IMR-90 (cell line): ENCODE measurements around the gene MBD3L2B. TPM values are rescaled to one million over a fixed set of nuclear protein-coding genes. Genes with fewer than 3 reads are reported as not detected.
"Not testable (repeated sequence)": the region's sequence is repeated elsewhere in the genome, so short reads cannot be mapped to it uniquely, and the experiment has no call there.

Experiments
- ATAC-seq: fragments of 200-7000 bp; cut with Tn5 transposase; 2 replicates; pipeline ENCODE4 v1.9.1; 2020; ENCODE audit warnings: low read depth, mild to moderate bottlenecking, moderate library complexity
- BruUV-seq: library from RNA; stranded (reverse); fragments of 400-500 nt; replicated peaks from 2 replicates; lab custom pipeline; 2021; lab: Mats Ljungman, UMichigan
- CTCF ChIA-PET: fragments of 300-600 bp; formaldehyde crosslinking; extraction: SDS; loops from one replicate; lab custom pipeline; 2021; ENCODE audit warnings: antibody characterized with exemption; lab: Yijun Ruan, JAX
- POLR2A ChIA-PET: fragments of 300-600 bp; sonication (Branson Sonifier 250); formaldehyde crosslinking; loops from one replicate; lab custom pipeline; 2022; ENCODE audit warnings: antibody characterized with exemption; ENCODE audit not compliant: unreplicated experiment; lab: Charles Lee
- DNase-seq: peaks from one replicate; pipeline ENCODE4 v3.0.0; 2013
- H2AFZ ChIP-seq: replicated peaks from 2 replicates; pipeline ENCODE3; 2013; ENCODE audit warnings: low read length, mild to moderate bottlenecking; ENCODE audit not compliant: poor library complexity
- H2AK5ac ChIP-seq: 2 replicates; pipeline ENCODE4 v1.6.1; 2013; ENCODE audit warnings: low read depth, low read length, inconsistent platforms
- H2AK9ac ChIP-seq: replicated peaks from 2 replicates; pipeline ENCODE3; 2013; ENCODE audit warnings: mild to moderate bottlenecking, low read depth, low read length, moderate library complexity; ENCODE audit not compliant: poor library complexity
- H2BK120ac ChIP-seq: 2 replicates; pipeline ENCODE4 v1.6.1; 2013; ENCODE audit warnings: low read depth, low read length, inconsistent platforms
- H2BK15ac ChIP-seq: 3 replicates; pipeline ENCODE4 v1.6.1; 2013; ENCODE audit warnings: low read depth, low read length, inconsistent platforms
- H2BK20ac ChIP-seq: 2 replicates; pipeline ENCODE4 v1.6.1; 2013; ENCODE audit warnings: low read depth, mild to moderate bottlenecking, inconsistent platforms, low read length, moderate library complexity
- H2BK5ac ChIP-seq: 2 replicates; pipeline ENCODE4 v1.6.1; 2013; ENCODE audit warnings: mild to moderate bottlenecking, low read depth, low read length, inconsistent platforms; ENCODE audit not compliant: poor library complexity, severe bottlenecking
- H3K14ac ChIP-seq: replicated peaks from 2 replicates; pipeline ENCODE4 v1.6.1; 2013; ENCODE audit warnings: low read depth, low read length, inconsistent platforms
- H3K18ac ChIP-seq: 2 replicates; pipeline ENCODE4 v1.6.1; 2013; ENCODE audit warnings: low read depth, low read length, control low read depth
- H3K23ac ChIP-seq: 2 replicates; pipeline ENCODE4 v1.6.1; 2013; ENCODE audit warnings: low read depth, low read length, inconsistent platforms
- H3K27ac ChIP-seq: 2 replicates; pipeline ENCODE4 v1.5.1; 2013; ENCODE audit warnings: mild to moderate bottlenecking, control low read depth, low read length; ENCODE audit not compliant: insufficient read depth
- H3K27me3 ChIP-seq: 2 replicates; pipeline ENCODE4 v1.6.1; 2013; ENCODE audit warnings: low read length; ENCODE audit not compliant: control insufficient read depth, insufficient read depth
- H3K36me3 ChIP-seq: 2 replicates; pipeline ENCODE4 v1.6.1; 2013; ENCODE audit warnings: low read length, mixed read lengths; ENCODE audit not compliant: control insufficient read depth, insufficient read depth
- H3K4ac ChIP-seq: 2 replicates; pipeline ENCODE4 v1.6.1; 2013; ENCODE audit warnings: low read depth, low read length, inconsistent platforms
- H3K4me1 ChIP-seq: 2 replicates; pipeline ENCODE4 v1.6.1; 2013; ENCODE audit warnings: low read length, mixed read lengths; ENCODE audit not compliant: control insufficient read depth, insufficient read depth
- H3K4me2 ChIP-seq: 2 replicates; pipeline ENCODE4 v1.6.1; 2013; ENCODE audit warnings: low read depth, mild to moderate bottlenecking, control low read depth, low read length, moderate library complexity
- H3K4me3 ChIP-seq: 2 replicates; pipeline ENCODE4 v1.5.1; 2013; ENCODE audit warnings: low read depth, mild to moderate bottlenecking, control low read depth, low read length, moderate library complexity; ENCODE audit not compliant: insufficient read depth
- H3K56ac ChIP-seq: 2 replicates; pipeline ENCODE4 v1.6.1; 2013; ENCODE audit warnings: low read length, inconsistent platforms; ENCODE audit not compliant: insufficient read depth; ENCODE audit errors: extremely low read depth
- H3K79me1 ChIP-seq, 2 experiments: 2 replicates each; pipeline ENCODE4 v1.6.1; 2013; ENCODE audit warnings: low read length in 2 of 2, inconsistent platforms in 1 of 2, low read depth in 1 of 2
- H3K9ac ChIP-seq: 2 replicates; pipeline ENCODE4 v1.6.1; 2013; ENCODE audit warnings: low read depth, low read length, control low read depth
- H3K9me1 ChIP-seq: 2 replicates; pipeline ENCODE4 v1.6.1; 2013; ENCODE audit warnings: low read length, inconsistent platforms; ENCODE audit not compliant: insufficient read depth
- H3K9me3 ChIP-seq: 2 replicates; pipeline ENCODE4 v1.6.1; 2013; ENCODE audit warnings: low read length; ENCODE audit not compliant: control insufficient read depth, insufficient read depth
- H4K20me1 ChIP-seq: 2 replicates; pipeline ENCODE4 v1.6.1; 2013; ENCODE audit warnings: low read length, inconsistent platforms; ENCODE audit not compliant: insufficient read depth
- H4K5ac ChIP-seq: 2 replicates; pipeline ENCODE4 v1.6.1; 2013; ENCODE audit warnings: mild to moderate bottlenecking, low read depth, low read length, control low read depth
- H4K8ac ChIP-seq, 2 experiments: 2 replicates each; pipeline ENCODE4 v1.6.1; 2013; ENCODE audit warnings: low read depth in 2 of 2, low read length in 2 of 2, control low read depth in 1 of 2, inconsistent platforms in 1 of 2
- H4K91ac ChIP-seq: 2 replicates; pipeline ENCODE4 v1.6.1; 2013; ENCODE audit warnings: low read depth, low read length, inconsistent platforms; ENCODE audit not compliant: insufficient read depth
- WGBS, 2 experiments: methylation state at CpG; one replicate each; pipeline versions ENCODE4 v1.1.5 to v1.1.7; 2013; ENCODE audit warnings: missing lambda C conversion rate in 2 of 2; ENCODE audit not compliant: insufficient read length in 1 of 2; ENCODE audit errors: extremely low coverage in 2 of 2; 5-methylcytosine and 5-hydroxymethylcytosine counted together
- dilution Hi-C: fragments of 300-500 bp; cut with HindIII; formaldehyde crosslinking; loops from one replicate; pipeline ENCODE4 v1.14.3; 2018; ENCODE audit warnings: low sequenced_read_pairs; ENCODE audit not compliant: unreplicated experiment
- in situ Hi-C: fragments of 300-500 bp; cut with MboI; formaldehyde crosslinking; loops from 3 replicates; pipeline ENCODE4 v1.14.3; 2019; ENCODE audit warnings: low sequenced_read_pairs, inconsistent platforms, mixed read lengths
- intact Hi-C: fragments of 100-400 bp; cut with micrococcal nuclease; formaldehyde crosslinking; loops from 2 replicates; pipeline ENCODE4 v1.10.0; 2022
- polyA plus RNA-seq, 3 experiments: library from polyadenylated mRNA; depleted of rRNA; stranded (reverse); fragments of >200 nt; gene quantifications; 2 replicates each; pipeline ENCODE4 v1.2.3, GENCODE V29; 2012; ENCODE audit warnings: low replicate concordance in 1 of 3
- total RNA-seq: library from RNA; depleted of rRNA; stranded (reverse); fragments of >200 nt; gene quantifications from 2 replicates; pipeline ENCODE4 v1.2.3, GENCODE V29; 2012

MBD3L2B gene
- total and polyA plus RNA-seq, 2 of the 4 experiments (the other 2 are of a cell fraction): not detected

DNA sequence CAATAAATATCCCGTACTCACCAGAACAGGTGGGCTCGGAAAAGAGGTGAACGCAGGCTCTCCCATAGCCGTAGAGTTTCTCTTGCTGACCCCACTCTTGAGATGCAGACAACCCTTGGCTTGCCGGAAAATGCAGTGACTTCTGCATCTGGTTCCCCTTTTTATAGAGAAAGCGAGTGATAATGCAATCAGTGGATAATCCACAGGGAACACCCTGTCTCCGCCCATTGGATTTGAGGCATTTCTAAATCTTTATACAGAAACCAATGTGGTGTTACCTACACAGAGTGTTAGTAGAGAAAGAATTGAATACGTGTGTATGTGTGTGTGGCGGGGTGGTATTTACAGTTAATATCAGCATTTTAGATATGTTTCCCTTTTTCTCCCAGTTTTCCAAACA, 18.8 kb upstream of the MBD3L2B start, which contains the start of gene MBD3L4:
MBD3L4 (minus strand) TSS at position 101 of the 400 bp plus-strand sequence; CDS start at position 66, 35 bp downstream.
- H4K91ac ChIP-seq, DNase-seq, H4K8ac ChIP-seq, H4K5ac ChIP-seq, H3K36me3 ChIP-seq, H3K9me3 ChIP-seq, H3K4ac ChIP-seq, H2BK120ac ChIP-seq, H4K20me1 ChIP-seq, H3K27me3 ChIP-seq, H3K79me1 ChIP-seq, H3K18ac ChIP-seq, H3K4me3 ChIP-seq, H3K4me1 ChIP-seq, POLR2A ChIA-PET, H2AFZ ChIP-seq, H3K14ac ChIP-seq, dilution Hi-C loops, H3K27ac ChIP-seq, BruUV-seq, H3K4me2 ChIP-seq, H3K9ac ChIP-seq, intact Hi-C loops, H2AK5ac ChIP-seq, H3K9me1 ChIP-seq, H2AK9ac ChIP-seq, H3K56ac ChIP-seq, ATAC-seq, H2BK15ac ChIP-seq, H2BK5ac ChIP-seq, CTCF ChIA-PET, in situ Hi-C loops, H3K23ac ChIP-seq, H2BK20ac ChIP-seq: not testable (repeated sequence)
- no CpG with 5 or more reads among the region's 9 CpGs for WGBS, 2 experiments

DNA sequence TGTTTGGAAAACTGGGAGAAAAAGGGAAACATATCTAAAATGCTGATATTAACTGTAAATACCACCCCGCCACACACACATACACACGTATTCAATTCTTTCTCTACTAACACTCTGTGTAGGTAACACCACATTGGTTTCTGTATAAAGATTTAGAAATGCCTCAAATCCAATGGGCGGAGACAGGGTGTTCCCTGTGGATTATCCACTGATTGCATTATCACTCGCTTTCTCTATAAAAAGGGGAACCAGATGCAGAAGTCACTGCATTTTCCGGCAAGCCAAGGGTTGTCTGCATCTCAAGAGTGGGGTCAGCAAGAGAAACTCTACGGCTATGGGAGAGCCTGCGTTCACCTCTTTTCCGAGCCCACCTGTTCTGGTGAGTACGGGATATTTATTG, 9.0 kb upstream of the MBD3L2B start, which contains the start of gene MBD3L5:
MBD3L5 (plus strand) TSS at position 301 of the 400 bp plus-strand sequence; CDS start at position 335, 34 bp downstream.
- H4K8ac ChIP-seq, H3K36me3 ChIP-seq, H2BK20ac ChIP-seq, H3K9ac ChIP-seq, H3K27me3 ChIP-seq, H2BK15ac ChIP-seq, intact Hi-C loops, POLR2A ChIA-PET, BruUV-seq, H2AK5ac ChIP-seq, CTCF ChIA-PET, H2BK5ac ChIP-seq, H2BK120ac ChIP-seq, H3K27ac ChIP-seq, H3K56ac ChIP-seq, DNase-seq, H3K4me3 ChIP-seq, H2AK9ac ChIP-seq, H3K9me1 ChIP-seq, H3K4ac ChIP-seq, H3K9me3 ChIP-seq, H4K91ac ChIP-seq, H3K14ac ChIP-seq, H2AFZ ChIP-seq, H4K20me1 ChIP-seq, in situ Hi-C loops, ATAC-seq, H3K79me1 ChIP-seq, H3K4me2 ChIP-seq, dilution Hi-C loops, H3K23ac ChIP-seq, H3K4me1 ChIP-seq, H4K5ac ChIP-seq, H3K18ac ChIP-seq: not testable (repeated sequence)
- WGBS, 2 experiments: no CpG with 5 or more reads among the region's 9 CpGs
